ENCODE measurements around the gene KAT7. TPM values are rescaled to one million over a fixed set of nuclear protein-coding genes. Genes with fewer than 3 reads are reported as not detected.

Gene KAT7
- total RNA-seq, 1 donor = 53.6 TPM

GRCh38 chr17:49760296-49760695 lies 28.2 kb upstream of the KAT7 start:
- no peak for DNase-seq (ENCODE audit: low read depth in 2 of 3, low spot score in 2 of 3)

- peak in 1 of 3 donors; percentile 48 for DNase-seq (ENCODE audit: low read depth in 2 of 3, low spot score in 2 of 3)
Measured at GRCh38 chr17:49760932-49761558, 27.4 kb upstream of the KAT7 start.

GRCh38 chr17:49762151-49762941 lies 26.1 kb upstream of the KAT7 start:
- DNase-seq (ENCODE audit: low read depth in 2 of 3, low spot score in 2 of 3) = no peak

- DNase-seq (ENCODE audit: low read depth in 2 of 3, low spot score in 2 of 3) = peak; percentile 83 to 100 (median 99)
Measured at GRCh38 chr17:49763735-49764558, 24.5 kb upstream of the KAT7 start, which contains the start of gene FAM117A. Gene FAM117A (minus strand): TSS chr17:49764131. CDS start chr17:49764087, 44 bp downstream.

- no peak for DNase-seq (ENCODE audit: low read depth in 2 of 3, low spot score in 2 of 3)
Measured at GRCh38 chr17:49764559-49765180, 23.8 kb upstream of the KAT7 start.

- DNase-seq (ENCODE audit: low read depth in 2 of 3, low spot score in 2 of 3) = no peak
Measured at GRCh38 chr17:49766918-49767530, 21.5 kb upstream of the KAT7 start.

- no peak for DNase-seq (ENCODE audit: low read depth in 2 of 3, low spot score in 2 of 3)
Measured at GRCh38 chr17:49775546-49776260, 12.8 kb upstream of the KAT7 start.

- no peak for DNase-seq (ENCODE audit: low read depth in 2 of 3, low spot score in 2 of 3)
Measured at GRCh38 chr17:49776551-49777300, 11.8 kb upstream of the KAT7 start.

GRCh38 chr17:49777563-49777962 lies 10.9 kb upstream of the KAT7 start:
- no peak for DNase-seq (ENCODE audit: low read depth in 2 of 3, low spot score in 2 of 3)

GRCh38 chr17:49779156-49779738 lies 9.2 kb upstream of the KAT7 start:
- DNase-seq (ENCODE audit: low read depth in 2 of 3, low spot score in 2 of 3) = no peak

- peak in 2 of 3 donors; percentile 51 to 56 for DNase-seq (ENCODE audit: low read depth in 2 of 3, low spot score in 2 of 3)
Measured at GRCh38 chr17:49779739-49780231, 8.7 kb upstream of the KAT7 start.

- no peak for DNase-seq (ENCODE audit: low read depth in 2 of 3, low spot score in 2 of 3)
Measured at GRCh38 chr17:49783071-49783715, 5.3 kb upstream of the KAT7 start.

- no peak for DNase-seq (ENCODE audit: low read depth in 2 of 3, low spot score in 2 of 3)
Measured at GRCh38 chr17:49783791-49784190, 4.7 kb upstream of the KAT7 start.

GRCh38 chr17:49784636-49785035 lies 3.8 kb upstream of the KAT7 start:
- no peak for DNase-seq (ENCODE audit: low read depth in 2 of 3, low spot score in 2 of 3)

GRCh38 chr17:49787884-49788477 lies 500 bp upstream of the KAT7 start:
- no peak for DNase-seq (ENCODE audit: low read depth in 2 of 3, low spot score in 2 of 3)

GRCh38 chr17:49789243-49789578 lies 730 bp downstream of the KAT7 start:
- no peak for DNase-seq (ENCODE audit: low read depth in 2 of 3, low spot score in 2 of 3)

- no peak for DNase-seq (ENCODE audit: low read depth in 2 of 3, low spot score in 2 of 3)
Measured at GRCh38 chr17:49793309-49793708, 4.8 kb downstream of the KAT7 start.

- no peak for DNase-seq (ENCODE audit: low read depth in 2 of 3, low spot score in 2 of 3)
Measured at GRCh38 chr17:49795372-49795771, 6.9 kb downstream of the KAT7 start.

All from hematopoietic multipotent progenitor cell (in vitro differentiated cells).